H1 (cell line): Measurements from ENCODE around the gene CEP192. TPM values are rescaled to one million over a fixed set of nuclear protein-coding genes. Genes with fewer than 3 reads are reported as not detected.

Source experiments
- CTCF ChIA-PET: fragments of 300-600 bp; sonication (Branson Sonifier 250); formaldehyde crosslinking; loops from one replicate; lab custom pipeline; 2021; ENCODE audit not compliant: partially characterized antibody; lab: Charles Lee
- POLR2A ChIA-PET: fragments of 300-600 bp; sonication (Branson Sonifier 250); formaldehyde crosslinking; loops from one replicate; lab custom pipeline; 2021; ENCODE audit warnings: inconsistent platforms; ENCODE audit not compliant: partially characterized antibody; lab: Charles Lee
- DNase-seq, 2 experiments: peaks; one replicate each; pipeline versions ENCODE4 v3.0.0 to v3.0.0-alpha.2; 2010 to 2022; ENCODE audit warnings: low spot score in 2 of 2, low read depth in 1 of 2, mixed read lengths in 1 of 2
- FAIRE-seq: peaks from 2 replicates; lab custom pipeline; 2011; peaks lifted over from hg19 to GRCh38; lab: Jason Lieb, UNC
- H2AFZ ChIP-seq: 2 replicates; pipeline ENCODE4 v1.8.1; 2012; ENCODE audit warnings: low read length, inconsistent platforms
- H2AK5ac ChIP-seq: 2 replicates; pipeline ENCODE4 v1.6.1; 2013; ENCODE audit warnings: low read depth, low read length
- H2BK120ac ChIP-seq: replicated peaks from 2 replicates; pipeline ENCODE3; 2013; ENCODE audit warnings: low read depth, low read length, inconsistent platforms
- H2BK12ac ChIP-seq: 2 replicates; pipeline ENCODE4 v1.6.1; 2013; ENCODE audit warnings: low read depth, low read length
- H2BK15ac ChIP-seq: 2 replicates; pipeline ENCODE4 v1.6.1; 2013; ENCODE audit warnings: low read length
- H2BK20ac ChIP-seq: 2 replicates; pipeline ENCODE4 v1.6.1; 2013; ENCODE audit warnings: low read length
- H2BK5ac ChIP-seq: 2 replicates; pipeline ENCODE4 v1.6.1; 2013; ENCODE audit warnings: low read depth, low read length
- H3K14ac ChIP-seq: 2 replicates; pipeline ENCODE4 v1.6.1; 2013; ENCODE audit warnings: inconsistent platforms; ENCODE audit not compliant: insufficient read length
- H3K18ac ChIP-seq: 2 replicates; pipeline ENCODE4 v1.6.1; 2013; ENCODE audit warnings: low read length; ENCODE audit errors: extremely low read depth
- H3K23ac ChIP-seq: 2 replicates; pipeline ENCODE4 v1.6.1; 2013; ENCODE audit warnings: inconsistent platforms; ENCODE audit not compliant: insufficient read length
- H3K23me2 ChIP-seq: 2 replicates; pipeline ENCODE4 v1.6.1; 2013; ENCODE audit warnings: low read depth, low read length
- H3K27ac ChIP-seq: 2 replicates; pipeline ENCODE4 v1.6.1; 2011; ENCODE audit warnings: low read depth, low read length, inconsistent platforms
- H3K27me3 ChIP-seq, 4 experiments: replicated peaks in 1 of 4; 1 replicate in 1 of 4; 2 replicates in 3 of 4; pipeline versions ENCODE4 v1.6.1 to v1.8.1; 2011 to 2013; ENCODE audit warnings: low read length in 3 of 4, mild to moderate bottlenecking in 3 of 4, inconsistent platforms in 2 of 4, mixed read lengths in 2 of 4, moderate library complexity in 1 of 4; ENCODE audit not compliant: control insufficient read depth in 3 of 4, insufficient read depth in 3 of 4; ENCODE audit errors: extremely low read depth in 1 of 4
- H3K36me3 ChIP-seq, 4 experiments: 2 replicates each; pipeline versions ENCODE4 v1.6.1 to v1.8.1; 2011 to 2013; ENCODE audit warnings: mild to moderate bottlenecking in 4 of 4, low read length in 3 of 4, moderate library complexity in 2 of 4, control low read depth in 1 of 4, inconsistent platforms in 1 of 4; ENCODE audit not compliant: insufficient read depth in 4 of 4, control insufficient read depth in 2 of 4
- H3K4ac ChIP-seq: replicated peaks from 2 replicates; pipeline ENCODE3; 2013; ENCODE audit warnings: low read length, low read depth, mixed read lengths, inconsistent platforms; ENCODE audit not compliant: insufficient read length
- H3K4me1 ChIP-seq, 4 experiments: replicated peaks in 1 of 4; 1 replicate in 1 of 4; 2 replicates in 3 of 4; pipeline versions ENCODE4 v1.6.1 to v1.8.1; 2011 to 2013; ENCODE audit warnings: low read length in 3 of 4, inconsistent platforms in 2 of 4, mixed read lengths in 1 of 4; ENCODE audit not compliant: insufficient read depth in 4 of 4, control insufficient read depth in 3 of 4
- H3K4me2 ChIP-seq, 2 experiments: 2 replicates each; pipeline versions ENCODE4 v1.6.1 to v1.8.1; 2011 to 2013; ENCODE audit warnings: low read depth in 2 of 2, low read length in 2 of 2, control low read depth in 1 of 2, inconsistent platforms in 1 of 2, mild to moderate bottlenecking in 1 of 2; ENCODE audit not compliant: insufficient read depth in 1 of 2
- H3K4me3 ChIP-seq, 4 experiments: fragments of 200-600, 300-600 bp in 1 of 4; sonication (generic), shearing (Covaris generic), sonication (Bioruptor Twin) in 1 of 4; 2 replicates each; pipeline versions ENCODE4 v1.5.1 to v1.8.1; 2011 to 2016; ENCODE audit warnings: low read length in 4 of 4, low read depth in 3 of 4, control low read depth in 2 of 4, inconsistent platforms in 2 of 4, mild to moderate bottlenecking in 2 of 4, mixed read lengths in 1 of 4, moderate library complexity in 1 of 4; ENCODE audit not compliant: insufficient read depth in 2 of 4; ENCODE audit errors: extremely low read depth in 1 of 4
- H3K56ac ChIP-seq: replicated peaks from 2 replicates; pipeline ENCODE3; 2013; ENCODE audit warnings: low read depth, mild to moderate bottlenecking, mixed read lengths, low read length, inconsistent platforms; ENCODE audit not compliant: insufficient read length
- H3K79me1 ChIP-seq: 2 replicates; pipeline ENCODE4 v1.6.1; 2013; ENCODE audit warnings: low read depth, low read length, control low read depth
- H3K79me2 ChIP-seq, 2 experiments: 2 replicates each; pipeline versions ENCODE4 v1.6.1 to v1.8.1; 2012 to 2013; ENCODE audit warnings: low read length in 2 of 2, mild to moderate bottlenecking in 2 of 2, inconsistent platforms in 1 of 2; ENCODE audit not compliant: insufficient read depth in 2 of 2, control insufficient read depth in 1 of 2
- H3K9ac ChIP-seq, 4 experiments: replicated peaks in 1 of 4; 1 replicate in 1 of 4; 2 replicates in 3 of 4; pipeline versions ENCODE4 v1.6.1 to v1.8.1; 2011 to 2013; ENCODE audit warnings: low read depth in 3 of 4, low read length in 3 of 4, control low read depth in 2 of 4, mild to moderate bottlenecking in 2 of 4, moderate library complexity in 2 of 4, inconsistent platforms in 1 of 4; ENCODE audit errors: extremely low read depth in 1 of 4
- H3K9me3 ChIP-seq, 2 experiments: 2 replicates each; pipeline versions ENCODE4 v1.6.1 to v1.8.1; 2012 to 2013; ENCODE audit warnings: mild to moderate bottlenecking in 2 of 2, moderate library complexity in 2 of 2, control low read depth in 1 of 2, inconsistent platforms in 1 of 2, low read depth in 1 of 2, low read length in 1 of 2, mixed read lengths in 1 of 2; ENCODE audit not compliant: insufficient read depth in 2 of 2
- H4K20me1 ChIP-seq, 2 experiments: replicated peaks in 1 of 2; 2 replicates each; pipeline versions ENCODE3 to v1.8.1; 2011 to 2013; ENCODE audit warnings: inconsistent platforms in 2 of 2, low read length in 2 of 2, mild to moderate bottlenecking in 1 of 2; ENCODE audit not compliant: insufficient read depth in 2 of 2, control insufficient read depth in 1 of 2
- H4K5ac ChIP-seq: 2 replicates; pipeline ENCODE4 v1.6.1; 2013; ENCODE audit warnings: low read length, low read depth, mixed read lengths, inconsistent platforms; ENCODE audit not compliant: insufficient read length
- H4K8ac ChIP-seq: 2 replicates; pipeline ENCODE4 v1.8.0; 2013; ENCODE audit warnings: mild to moderate bottlenecking, moderate library complexity, low read length, inconsistent platforms; ENCODE audit not compliant: insufficient read depth; ENCODE audit errors: extremely low read depth
- H4K91ac ChIP-seq: replicated peaks from 2 replicates; pipeline ENCODE3; 2013; ENCODE audit warnings: low read length, mixed read lengths, inconsistent platforms; ENCODE audit not compliant: insufficient read length
- ASH2L ChIP-seq: fragments of 200-600, 300-600 bp; sonication (generic); IDR thresholded peaks from one replicate; pipeline ENCODE4 v1.7.1; 2017; ENCODE audit warnings: low read length
- ATF3 ChIP-seq: IDR thresholded peaks from 2 replicates; pipeline ENCODE4 v1.6.1; 2011; ENCODE audit warnings: low read depth, mild to moderate bottlenecking, low read length; ENCODE audit not compliant: insufficient read depth
- BRCA1 ChIP-seq: IDR thresholded peaks from 2 replicates; pipeline ENCODE4 v1.6.1; 2012; ENCODE audit warnings: low read depth, low read length, improper control_type of control experiment
- CBX5 ChIP-seq: fragments of 300-800, 300-1000 bp; sonication (generic); IDR thresholded peaks from 2 replicates; pipeline ENCODE4 v1.7.1; 2016; ENCODE audit warnings: antibody characterized with exemption, low read length, low read depth
- CEBPB ChIP-seq: IDR thresholded peaks from 2 replicates; pipeline ENCODE4 v1.6.1; 2012; ENCODE audit warnings: low read depth, low read length
- CHD1 ChIP-seq: IDR thresholded peaks from 2 replicates; pipeline ENCODE4 v1.6.1; 2012; ENCODE audit warnings: low read depth, low read length, improper control_type of control experiment
- EGR1 ChIP-seq: IDR thresholded peaks from 2 replicates; pipeline ENCODE4 v1.6.1; 2011; ENCODE audit warnings: low read depth, low read length, borderline replicate concordance
- GABPA ChIP-seq: IDR thresholded peaks from 2 replicates; pipeline ENCODE4 v1.6.1; 2011; ENCODE audit warnings: mild to moderate bottlenecking, low read length, moderate library complexity, borderline replicate concordance; ENCODE audit not compliant: insufficient read depth
- HDAC2 ChIP-seq, 2 experiments: fragments of 300-600 bp in 1 of 2; sonication (generic) in 1 of 2; IDR thresholded peaks; 2 replicates each; pipeline ENCODE4 v1.6.1; 2011 to 2012; ENCODE audit warnings: low read depth in 2 of 2, low read length in 2 of 2, mild to moderate bottlenecking in 2 of 2, moderate library complexity in 2 of 2, borderline replicate concordance in 1 of 2, inconsistent platforms in 1 of 2
- JUND ChIP-seq: IDR thresholded peaks from 2 replicates; pipeline ENCODE4 v1.6.1; 2011; ENCODE audit warnings: mild to moderate bottlenecking, improper control_type of control experiment, low read length
- KDM1A ChIP-seq: fragments of 200-600, 300-600 bp; sonication (generic); IDR thresholded peaks from 2 replicates; pipeline ENCODE4 v1.7.1; 2016; ENCODE audit warnings: mild to moderate bottlenecking, low read length, borderline replicate concordance
- RAD21 ChIP-seq, 2 experiments: IDR thresholded peaks in 1 of 2; conservative IDR thresholded peaks in 1 of 2; 2 replicates each; pipeline ENCODE4 v1.6.1; 2011; ENCODE audit warnings: low read depth in 2 of 2, low read length in 2 of 2, improper control_type of control experiment in 1 of 2, inconsistent platforms in 1 of 2, mild to moderate bottlenecking in 1 of 2, moderate library complexity in 1 of 2
- SIN3A ChIP-seq, 2 experiments: IDR thresholded peaks in 1 of 2; conservative IDR thresholded peaks in 1 of 2; 2 replicates each; pipeline ENCODE4 v1.6.1; 2011 to 2012; ENCODE audit warnings: low read length in 2 of 2, improper control_type of control experiment in 1 of 2, low read depth in 1 of 2, mild to moderate bottlenecking in 1 of 2
- SIRT6 ChIP-seq: IDR thresholded peaks from one replicate; pipeline ENCODE4 v1.7.1; 2012; ENCODE audit warnings: low read length, inconsistent platforms
- WGBS, 2 experiments: shearing (Covaris generic) in 1 of 2; methylation state at CpG; one replicate each; pipeline versions ENCODE4 v1.1.6 to v1.1.7; 2013 to 2015; ENCODE audit warnings: low lambda C conversion rate in 2 of 2, mixed read lengths in 2 of 2, inconsistent platforms in 1 of 2, low coverage in 1 of 2, missing lambda C conversion rate in 1 of 2; ENCODE audit not compliant: insufficient replicate concordance in 2 of 2, insufficient coverage in 1 of 2, insufficient read length in 1 of 2; ENCODE audit errors: extremely low coverage in 1 of 2, missing lambda C conversion rate in 1 of 2; 5-methylcytosine and 5-hydroxymethylcytosine counted together
- polyA plus RNA-seq, 7 experiments: library from polyadenylated mRNA; depleted of rRNA in 3 of 7; stranded (reverse) in 5 of 7; unstranded in 2 of 7; fragments of >200 nt in 5 of 7; fragments of 200-250 nt in 2 of 7; gene quantifications; 1 replicate in 5 of 7; 2 replicates in 1 of 7; 4 replicates in 1 of 7; pipeline versions ENCODE4 v1.2.1 to v1.2.3, GENCODE V29; 2011 to 2013; ENCODE audit warnings: missing spikeins in 2 of 7, mixed read lengths in 2 of 7
- total RNA-seq: library from RNA; stranded (reverse); fragmentation: NEBNext Ultra II Directional; extraction: Animal tissue kit (Norgen Biotek cat#: 25700); gene quantifications from 2 replicates; pipeline ENCODE4 v1.2.1, GENCODE V29; 2021

The CEP192 gene
- total and polyA plus RNA-seq, 2 of the 8 experiments (the other 6 are each of a cell fraction or from before 2014, with no cell fraction given): 13.4 to 23.1 TPM

GRCh38 chr18:13141209-13141608, 150.0 kb downstream of the CEP192 start:
- TF ChIP-seq CHD1: no peak
- TF ChIP-seq HDAC2 (IDR thresholded peaks at IDR 0.05; ENCODE audit: borderline replicate concordance in 1 of 2, low read depth in 2 of 2, low read length in 2 of 2): no peak
- TF ChIP-seq CEBPB: no peak
- no peak for TF ChIP-seq KDM1A
- no peak for TF ChIP-seq RAD21 (IDR thresholded peaks at IDR 0.05 in 1 of 2, conservative IDR thresholded peaks at IDR 0.05 in 1 of 2; ENCODE audit: low read depth in 2 of 2, low read length in 2 of 2)
- no peak for TF ChIP-seq BRCA1
- TF ChIP-seq EGR1: no peak
- TF ChIP-seq SIN3A (conservative IDR thresholded peaks at IDR 0.05 in 1 of 2, IDR thresholded peaks at IDR 0.05 in 1 of 2; ENCODE audit: low read depth in 1 of 2, low read length in 2 of 2): no peak
- no peak for TF ChIP-seq ATF3
- no peak for TF ChIP-seq ASH2L
- TF ChIP-seq GABPA: no peak
- TF ChIP-seq CBX5: no peak
- TF ChIP-seq SIRT6: no peak
- TF ChIP-seq JUND: no peak
- Histone ChIP-seq H2BK15ac (no peak overlapping the region), H3K36me3 (no peaks in the 10 kb centered on the region), H3K4ac (no peak overlapping the region), H3K4me3 (no peak overlapping the region), H3K79me1 (no peaks in the 10 kb centered on the region), H3K18ac (no peak overlapping the region), H3K4me1 (no peaks in the 10 kb centered on the region), H2AFZ (no peak overlapping the region), H2AK5ac (no peak overlapping the region), H2BK20ac (no peak overlapping the region), H3K9me3 (no peaks in the 10 kb centered on the region), H3K23me2 (peaks cover 3% of the 10 kb centered on the region; the same call in 1 of the 2 replicates), H3K9ac (no peak overlapping the region), H4K8ac (no peak overlapping the region), H3K27ac (no peak overlapping the region), H4K5ac (no peak overlapping the region), H4K20me1 (no peaks in the 10 kb centered on the region), H3K79me2 (no peaks in the 10 kb centered on the region), H3K27me3 (peaks cover 0 to 6% (median 2%) of the 10 kb centered on the region in 4 experiments; a peak in 4 of 7 replicates), H2BK120ac (no peak overlapping the region), H2BK12ac (no peak overlapping the region), H3K4me2 (no peak overlapping the region), H3K56ac (no peak overlapping the region), H3K23ac (no peak overlapping the region), H2BK5ac (no peak overlapping the region), H3K14ac (no peak overlapping the region), H4K91ac (no peak overlapping the region)
- no peak for DNase-seq
- WGBS, 2 experiments: 93% methylated on average over 6 of the region's 6 CpGs; no CpG with 5 or more reads in 1 of the 2 experiments
- POLR2A ChIA-PET: no interaction called here
- CTCF ChIA-PET: no interaction called here
- no peak for FAIRE-seq
